ES-I3 (cell line): ENCODE results near the gene UBAC2.
A peak's percentile ranks its signal among the peaks of the same experiment; 100 is the strongest.
"Not testable (repeated sequence)": the region's sequence is repeated elsewhere in the genome, so short reads cannot be mapped to it uniquely, and the experiment has no call there.

Experiments used
- H3K36me3 ChIP-seq: 2 replicates; pipeline ENCODE4 v1.6.1; 2013; ENCODE audit warnings: mild to moderate bottlenecking, low read length, control low read depth, moderate library complexity; ENCODE audit not compliant: insufficient read depth
- H3K4me1 ChIP-seq: 2 replicates; pipeline ENCODE4 v1.6.1; 2013; ENCODE audit warnings: mild to moderate bottlenecking, control low read depth, low read length; ENCODE audit not compliant: insufficient read depth
- H3K9ac ChIP-seq: 2 replicates; pipeline ENCODE4 v1.6.1; 2013; ENCODE audit warnings: low read depth, mild to moderate bottlenecking, low read length, moderate library complexity
- H3K9me3 ChIP-seq: 2 replicates; pipeline ENCODE4 v1.6.1; 2013; ENCODE audit warnings: mild to moderate bottlenecking, low read length, moderate library complexity; ENCODE audit not compliant: control insufficient read depth, insufficient read depth

UBAC2 gene

DNA sequence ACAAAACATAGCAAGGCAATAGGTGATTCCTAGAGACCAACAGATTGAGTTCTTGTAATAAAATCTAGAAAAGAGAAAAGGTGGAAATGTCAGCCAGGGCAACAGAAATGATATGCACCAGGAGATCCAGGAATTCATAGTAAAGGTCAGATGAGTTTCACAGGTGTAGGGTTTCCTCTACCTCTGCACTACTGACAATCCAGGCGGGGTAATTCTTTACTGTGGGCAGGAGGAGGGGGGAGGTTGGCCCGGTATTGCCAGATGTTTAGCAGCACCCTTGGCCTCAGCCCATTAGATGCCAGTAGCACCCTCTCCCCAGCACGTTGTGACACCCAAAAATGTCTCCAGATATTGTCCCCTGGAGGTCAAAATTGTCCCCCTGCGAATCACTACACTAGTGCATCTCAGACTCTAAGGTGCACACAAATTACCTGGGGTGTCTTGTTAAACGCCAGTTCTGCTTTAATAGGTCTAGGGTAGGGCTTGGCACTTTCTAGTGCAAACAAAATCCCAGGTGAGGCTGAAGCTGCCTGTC lies 3.5 kb upstream of the UBAC2 start:
- Histone ChIP-seq H3K9me3 (no peaks in the 10 kb centered on the region), H3K9ac (no peak overlapping the region), H3K4me1 (peaks cover 3% of the 10 kb centered on the region; the same call in 1 of the 2 replicates), H3K36me3 (no peaks in the 10 kb centered on the region)

DNA sequence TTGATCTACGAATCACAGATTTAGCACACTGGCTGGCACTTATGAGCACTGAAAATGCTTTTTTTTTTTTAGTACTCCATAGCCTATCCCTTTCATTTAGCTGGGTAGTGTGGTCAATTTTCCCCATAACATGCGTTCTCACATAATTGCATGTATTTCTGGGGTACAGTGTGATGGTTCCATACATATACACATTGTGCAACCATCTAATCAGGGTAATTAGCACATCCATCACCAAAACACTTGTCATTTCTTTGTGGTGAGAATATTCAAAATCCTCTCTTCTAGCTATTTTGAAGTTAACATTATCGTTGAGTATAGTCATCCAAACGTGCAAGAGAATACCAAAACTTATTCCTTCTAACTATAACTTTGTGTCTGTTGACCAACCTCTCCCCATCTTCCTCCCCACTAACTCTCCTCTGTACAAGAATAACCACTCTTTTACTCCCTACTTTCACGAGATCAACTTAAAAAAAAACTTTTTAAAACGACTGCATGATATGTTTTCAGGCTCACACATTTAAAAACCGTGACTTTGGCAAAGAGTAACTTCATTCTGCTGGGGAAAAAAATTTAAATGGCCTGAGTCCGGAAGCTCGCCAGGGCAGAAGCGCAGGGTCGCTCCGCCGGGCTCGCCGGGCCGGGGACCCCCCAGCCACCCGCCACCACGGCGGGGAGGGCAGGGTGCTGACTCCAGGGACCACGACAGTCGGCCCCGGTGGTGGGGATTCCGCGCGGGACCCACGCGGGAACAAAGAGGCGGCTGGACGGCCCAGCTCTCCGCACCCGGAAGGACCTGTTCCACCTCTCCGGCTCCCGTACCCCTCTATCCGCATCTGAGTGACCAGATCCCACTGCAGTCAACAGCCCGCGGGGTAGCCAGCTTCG lies 868 bp upstream of the UBAC2 start:
- no peaks in the 10 kb centered on the region for H3K9me3 ChIP-seq
- peaks cover 6% of the 10 kb centered on the region for H3K4me1 ChIP-seq
- no peaks in the 10 kb centered on the region for H3K36me3 ChIP-seq
- H3K9ac ChIP-seq, result peak overlapping the region; percentile 99

DNA sequence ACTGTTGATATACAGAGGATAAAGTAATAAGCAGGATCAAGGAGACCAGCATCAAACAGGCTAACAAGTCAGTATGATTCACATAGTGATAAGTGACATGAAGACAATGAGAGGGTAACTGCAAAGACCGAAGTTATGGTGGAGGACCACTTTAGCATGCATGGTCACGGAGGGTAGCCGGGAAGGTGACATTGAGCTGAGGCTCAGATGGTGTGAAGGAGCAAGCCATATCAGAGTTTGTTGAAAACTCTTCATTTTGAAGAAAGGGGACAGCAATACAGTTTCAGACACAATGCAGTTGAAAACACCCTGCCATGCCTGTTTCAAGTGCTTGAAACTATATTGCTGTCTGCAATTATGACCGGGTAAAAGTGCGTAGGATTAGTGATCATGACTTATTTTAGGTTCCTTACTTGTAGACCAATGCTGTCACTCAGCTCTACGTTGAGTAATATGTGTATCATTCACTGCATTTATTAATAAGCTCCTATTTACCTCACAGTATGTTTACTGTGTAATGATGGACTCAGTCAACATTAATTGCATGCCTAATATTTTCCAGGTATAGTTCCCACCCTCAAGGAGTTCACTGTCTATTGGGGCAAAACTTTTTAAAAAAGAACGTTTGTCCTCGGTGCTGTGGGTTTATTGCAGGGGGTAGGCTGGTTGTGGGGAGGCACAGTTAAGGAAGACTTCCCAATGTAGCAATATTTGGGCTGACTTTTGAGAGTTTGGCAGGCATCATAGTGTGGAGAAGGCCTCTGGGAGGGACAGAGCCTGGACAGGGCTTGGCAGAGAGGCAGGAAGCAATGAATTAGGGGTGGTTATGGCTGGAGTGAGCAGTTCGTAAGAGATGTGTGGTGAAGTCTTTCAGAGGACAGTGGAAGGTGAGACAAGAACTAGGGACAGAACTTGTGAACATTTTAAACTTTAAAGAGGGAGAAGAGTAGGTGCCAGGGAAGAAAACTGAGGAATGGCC lies 3.2 kb downstream of the UBAC2 start:
- H3K9ac ChIP-seq, result no peak overlapping the region

DNA sequence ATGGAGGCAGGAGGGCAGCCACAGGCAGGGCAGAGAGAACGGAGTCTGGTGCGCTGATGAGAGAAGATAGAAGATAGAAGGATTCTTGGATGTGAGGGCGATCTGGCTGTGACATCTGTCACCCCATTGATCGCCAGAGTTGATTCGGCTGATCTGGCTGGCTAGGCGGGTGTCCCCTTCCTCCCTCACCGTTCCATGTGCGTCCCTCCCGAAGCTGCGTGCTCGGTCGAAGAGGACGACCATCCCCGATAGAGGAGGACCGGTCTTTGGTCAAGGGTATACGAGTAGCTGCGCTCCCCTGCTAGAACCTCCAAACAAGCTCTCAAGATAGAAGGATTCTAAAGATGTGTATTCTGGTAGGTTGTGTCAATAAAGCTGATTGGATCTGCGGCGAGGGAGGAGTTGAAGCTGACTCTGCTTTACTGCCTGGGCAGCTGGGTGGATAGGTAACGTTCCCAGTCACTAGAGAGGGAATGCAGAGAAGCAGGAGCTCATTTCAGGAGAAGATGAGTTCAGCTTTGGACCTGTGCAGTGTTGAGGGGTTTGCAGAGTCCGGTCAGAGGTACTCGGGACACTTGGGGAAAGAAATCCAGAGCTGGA lies 5.1 kb downstream of the UBAC2 start:
- Histone ChIP-seq H3K9me3 (no peaks in the 10 kb centered on the region), H3K4me1 (peaks cover 10% of the 10 kb centered on the region), H3K36me3 (no peaks in the 10 kb centered on the region), H3K9ac (no peak overlapping the region)

More for the DNA sequence above, 3.2 kb downstream of the UBAC2 start:
- Histone ChIP-seq H3K36me3 (no peaks in the 10 kb centered on the region), H3K9me3 (no peaks in the 10 kb centered on the region), H3K4me1 (peaks cover 8% of the 10 kb centered on the region)

DNA sequence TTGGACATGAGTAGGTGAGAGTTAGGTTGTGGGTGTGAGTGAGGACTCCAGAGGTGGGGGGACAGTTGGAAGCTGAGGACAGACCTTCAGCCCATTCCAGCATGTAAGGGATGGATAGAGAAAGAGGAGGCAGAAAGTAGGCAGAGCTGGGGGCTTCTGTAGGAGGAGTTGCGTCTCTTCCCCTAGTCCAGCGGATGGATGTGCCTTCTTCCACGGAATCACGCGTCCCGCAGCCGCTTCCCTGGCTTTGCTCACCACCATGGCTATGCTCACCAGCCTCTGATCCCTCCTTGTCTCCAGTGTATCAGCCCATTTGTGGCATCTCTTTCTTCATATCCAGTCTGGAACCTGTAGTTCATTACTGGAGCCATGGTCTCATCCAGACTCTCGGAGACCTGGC lies 5.6 kb downstream of the UBAC2 start:
- no peaks in the 10 kb centered on the region for H3K36me3 ChIP-seq
- no peak overlapping the region for H3K9ac ChIP-seq
- no peaks in the 10 kb centered on the region for H3K9me3 ChIP-seq
- peaks cover 10% of the 10 kb centered on the region for H3K4me1 ChIP-seq

DNA sequence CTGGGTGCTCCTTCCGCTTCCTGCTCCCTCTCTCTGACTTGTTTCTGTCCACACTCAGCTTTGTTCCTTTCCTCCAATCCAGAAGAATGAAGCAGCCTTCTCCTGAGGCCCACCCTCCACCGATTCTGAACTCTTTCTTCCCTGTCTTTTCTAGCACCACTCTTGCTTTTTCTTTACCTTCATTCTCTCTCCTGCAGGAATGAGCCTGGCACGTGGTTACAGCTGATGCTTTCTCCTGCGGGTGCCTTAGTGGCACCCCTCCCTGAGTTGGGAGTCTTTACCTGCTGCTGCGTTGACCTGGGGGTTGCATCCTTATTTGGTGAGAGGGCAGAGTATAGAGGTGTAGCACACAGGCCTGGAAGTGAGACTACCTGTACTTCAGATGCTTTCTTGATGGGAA lies 6.2 kb downstream of the UBAC2 start:
- no peaks in the 10 kb centered on the region for H3K9me3 ChIP-seq
- H3K9ac ChIP-seq, result no peak overlapping the region
- no peaks in the 10 kb centered on the region for H3K36me3 ChIP-seq
- H3K4me1 ChIP-seq, result peaks cover 10% of the 10 kb centered on the region

DNA sequence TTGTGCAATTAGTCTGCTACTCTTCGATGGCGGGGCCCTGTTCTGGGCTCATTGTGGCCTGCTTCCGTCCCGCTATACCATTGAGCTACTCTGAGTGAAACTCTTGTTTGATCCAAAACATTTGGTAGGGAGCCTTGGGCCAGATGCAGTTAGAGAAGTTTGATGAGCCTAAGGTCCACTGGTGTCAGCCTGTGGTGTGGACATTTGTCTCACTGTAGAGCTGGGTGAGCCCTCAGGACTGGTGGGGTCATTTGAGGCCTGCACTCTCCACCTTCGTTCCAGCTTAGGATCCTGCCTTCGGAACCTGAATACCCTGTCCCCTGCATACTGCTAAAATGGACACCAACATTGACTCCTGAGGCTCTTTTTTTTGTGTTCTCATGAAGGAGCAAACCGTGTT lies 6.9 kb downstream of the UBAC2 start:
- Histone ChIP-seq H3K9me3 (no peaks in the 10 kb centered on the region), H3K36me3 (no peaks in the 10 kb centered on the region), H3K9ac (no peak overlapping the region), H3K4me1 (peaks cover 4% of the 10 kb centered on the region)

DNA sequence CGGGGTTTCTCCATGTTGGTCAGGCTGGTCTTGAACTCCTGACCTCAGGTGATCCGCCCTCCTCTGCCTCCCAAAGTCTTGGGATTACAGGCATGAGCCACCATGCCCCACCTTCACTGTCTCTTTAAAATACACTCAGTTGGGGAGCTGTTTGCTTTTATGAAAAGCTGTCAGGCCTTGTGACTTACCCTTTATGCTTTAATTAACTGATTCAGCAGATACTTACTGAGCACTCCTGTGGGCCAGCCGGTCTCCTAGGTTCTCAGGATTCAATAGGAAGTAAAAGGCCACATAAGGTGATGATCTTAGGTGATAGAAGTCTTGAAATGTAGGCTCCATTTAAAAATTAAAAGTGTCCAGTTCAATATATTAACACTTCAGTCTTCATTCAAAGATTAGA lies 7.5 kb downstream of the UBAC2 start:
- Histone ChIP-seq H3K9me3 (no peaks in the 10 kb centered on the region), H3K4me1 (peaks cover 4% of the 10 kb centered on the region; the same call in 1 of the 2 replicates), H3K9ac (no peak overlapping the region), H3K36me3 (no peaks in the 10 kb centered on the region)

DNA sequence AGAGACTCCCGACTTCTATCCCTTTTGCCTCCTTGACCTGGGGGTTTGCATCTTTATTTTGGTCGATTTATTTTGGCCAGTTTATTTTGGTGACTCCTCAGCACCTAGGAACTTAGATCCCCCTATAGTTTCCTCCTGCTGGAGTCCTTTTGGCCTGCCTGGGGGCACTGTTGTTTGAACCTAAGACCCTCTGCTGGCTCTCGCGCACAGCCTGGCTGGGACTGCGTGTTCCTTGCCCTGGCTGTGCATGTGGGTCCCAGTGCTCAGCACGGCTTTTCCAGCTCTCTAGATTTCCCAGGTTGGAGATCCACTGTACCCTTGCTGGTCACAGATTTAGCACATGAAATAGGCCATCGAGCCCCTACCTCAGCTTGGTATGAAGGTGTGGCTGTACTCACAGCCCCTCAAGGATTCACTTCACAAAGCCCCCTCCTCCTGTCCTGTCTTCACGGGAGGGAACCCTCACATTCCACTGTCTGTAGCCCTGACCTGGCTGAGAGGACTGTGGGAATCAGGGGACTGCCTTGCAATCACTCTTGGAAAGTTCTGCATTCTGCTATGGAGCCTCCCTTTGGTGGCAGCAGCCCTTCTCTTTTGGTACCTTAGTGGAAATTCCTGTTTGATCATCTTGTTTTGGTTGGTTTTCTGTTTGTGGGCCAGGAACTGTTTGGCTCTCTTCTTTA lies 8.3 kb downstream of the UBAC2 start:
- Histone ChIP-seq H3K36me3 (no peaks in the 10 kb centered on the region), H3K9ac (no peak overlapping the region), H3K9me3 (no peaks in the 10 kb centered on the region), H3K4me1 (peaks cover 6% of the 10 kb centered on the region; the same call in 1 of the 2 replicates)

DNA sequence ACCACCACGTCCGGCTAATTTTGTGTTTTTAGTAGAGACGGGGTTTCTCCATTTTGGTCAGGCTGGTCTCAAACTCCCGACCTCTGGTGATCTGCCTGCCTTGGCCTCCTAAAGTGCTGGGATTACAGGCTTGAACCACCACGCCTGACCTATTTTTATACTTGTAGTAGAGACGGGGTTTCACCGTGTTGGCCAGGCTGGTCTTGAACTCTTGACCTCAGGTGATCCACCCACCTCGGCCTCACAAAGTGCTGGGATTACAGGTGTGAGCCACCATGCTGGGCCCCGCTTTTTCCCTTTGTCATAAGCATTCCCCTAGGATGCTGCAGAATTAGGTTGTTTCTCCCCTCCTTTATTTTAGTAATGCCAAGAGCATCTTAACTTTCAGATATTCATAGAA lies 10.0 kb downstream of the UBAC2 start:
- not testable (repeated sequence) for H3K36me3 ChIP-seq, H3K9ac ChIP-seq, H3K9me3 ChIP-seq
- H3K4me1 ChIP-seq, result peaks cover 21% of the 10 kb centered on the region

DNA sequence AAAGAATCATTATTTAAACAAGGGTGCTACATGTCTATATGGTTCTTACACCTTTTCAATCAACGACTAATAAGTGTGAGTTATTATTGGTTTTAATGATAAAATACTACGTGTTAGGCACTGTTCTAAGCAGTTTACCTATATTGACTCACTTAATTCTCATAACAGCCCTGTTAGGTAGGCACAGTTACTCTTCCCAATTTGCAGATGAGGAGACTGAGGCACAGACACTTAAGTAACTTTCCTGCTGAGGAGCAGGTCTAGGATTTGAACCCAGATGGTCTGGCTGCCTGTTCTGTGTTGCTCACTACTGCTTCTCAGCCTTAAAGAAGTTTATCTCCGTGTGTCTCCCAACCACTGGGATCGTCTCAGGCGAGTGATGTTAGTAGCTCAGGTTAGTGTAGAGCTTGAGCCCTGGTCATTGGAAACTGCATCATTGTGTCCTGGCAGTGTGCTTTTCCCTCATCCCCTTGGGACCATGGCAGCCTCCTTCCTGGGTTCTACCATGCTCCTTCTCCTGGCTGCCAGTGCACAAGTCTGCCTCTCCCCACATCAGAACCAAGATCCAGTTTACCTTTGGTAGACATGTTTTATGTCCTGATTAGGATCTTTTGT lies 10.9 kb downstream of the UBAC2 start:
- H3K36me3 ChIP-seq, result no peaks in the 10 kb centered on the region
- peaks cover 21% of the 10 kb centered on the region for H3K4me1 ChIP-seq
- H3K9me3 ChIP-seq, result no peaks in the 10 kb centered on the region
- no peak overlapping the region for H3K9ac ChIP-seq

DNA sequence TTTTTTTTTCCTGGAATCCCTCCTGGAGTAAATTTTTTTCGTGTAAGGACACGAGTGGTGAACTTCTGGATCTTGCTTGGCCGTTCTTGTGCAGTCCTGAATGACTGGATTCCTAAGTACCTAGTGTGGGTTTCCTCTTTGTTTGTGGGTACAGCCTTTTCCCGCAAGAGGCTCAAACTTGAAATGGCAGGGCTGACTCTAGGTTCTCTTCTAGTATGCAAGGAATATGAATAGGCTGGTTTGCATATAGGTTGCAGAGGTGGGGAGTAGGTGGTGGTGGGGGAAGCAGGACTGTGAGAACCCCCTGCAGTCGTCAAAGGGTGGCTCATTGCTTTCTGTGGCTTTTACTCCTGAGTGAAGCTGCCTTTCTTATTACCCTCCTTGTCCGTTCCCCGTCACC lies 13.6 kb downstream of the UBAC2 start:
- H3K9me3 ChIP-seq, result no peaks in the 10 kb centered on the region
- H3K9ac ChIP-seq, result no peak overlapping the region
- H3K4me1 ChIP-seq, result peaks cover 17% of the 10 kb centered on the region
- H3K36me3 ChIP-seq, result no peaks in the 10 kb centered on the region

DNA sequence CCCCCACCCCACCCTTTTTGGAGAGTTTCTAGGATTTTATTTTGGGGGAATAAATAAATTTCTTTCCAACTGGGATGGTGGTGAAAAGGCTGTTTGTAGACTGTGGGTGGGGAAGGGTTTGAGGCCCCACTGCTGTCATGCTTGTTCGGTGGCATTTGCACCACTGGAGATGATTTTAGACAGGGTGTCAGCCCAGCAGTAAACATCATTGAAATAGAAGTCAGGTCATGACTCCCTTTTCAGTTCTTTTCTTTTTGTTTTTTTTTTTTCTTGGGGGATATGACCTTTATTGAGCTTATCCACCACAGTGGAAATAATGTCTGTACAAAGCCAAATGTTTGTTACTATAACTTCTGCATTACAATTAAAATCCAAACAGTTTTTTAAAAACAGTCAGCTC lies 14.1 kb downstream of the UBAC2 start:
- peaks cover 17% of the 10 kb centered on the region for H3K4me1 ChIP-seq
- H3K9ac ChIP-seq, result no peak overlapping the region
- H3K9me3 ChIP-seq, result no peaks in the 10 kb centered on the region
- H3K36me3 ChIP-seq, result no peaks in the 10 kb centered on the region
